Naive thymus-derived CD4-positive, alpha-beta T cell (primary cell): Measurements from ENCODE around the gene MRPL21. TPM values are rescaled to one million over a fixed set of nuclear protein-coding genes. Genes with fewer than 3 reads are reported as not detected.

Experiments
- ATAC-seq: fragments of 150-1000 bp; cut with Tn5 transposase; 2 replicates; pipeline ENCODE4 v1.10.0; 2021; ENCODE audit warnings: mild to moderate bottlenecking, moderate library complexity
- CTCF ChIA-PET: fragments of 350-600 bp; sonication (Branson Sonifier 250); formaldehyde crosslinking; loops from one replicate; lab custom pipeline; 2021; ENCODE audit warnings: antibody characterized with exemption; lab: Charles Lee
- POLR2A ChIA-PET: fragments of 350-600 bp; sonication (Branson Sonifier 250); formaldehyde crosslinking; loops from one replicate; lab custom pipeline; 2021; ENCODE audit warnings: antibody characterized with exemption, inconsistent platforms; lab: Charles Lee
- DNase-seq, 9 donors: peaks; one replicate each; pipeline versions ENCODE4 v3.0.0 to v3.0.0-alpha.2; 2020 to 2022; ENCODE audit warnings: mixed read lengths in 1 of 9
- H3K27ac ChIP-seq: one replicate; pipeline ENCODE4 v1.7.0; 2013; ENCODE audit warnings: mild to moderate bottlenecking, low read depth, low read length, moderate library complexity
- H3K27me3 ChIP-seq, 2 donors: one replicate each; pipeline ENCODE4 v1.7.0; 2013; ENCODE audit warnings: low read length in 2 of 2, mild to moderate bottlenecking in 2 of 2, moderate library complexity in 2 of 2; ENCODE audit not compliant: control insufficient read depth in 2 of 2, insufficient read depth in 2 of 2
- H3K36me3 ChIP-seq, 3 experiments: 1 replicate in 2 of 3; 2 replicates in 1 of 3; pipeline ENCODE4 v1.7.0; 2013; ENCODE audit warnings: low read length in 3 of 3, mild to moderate bottlenecking in 3 of 3, moderate library complexity in 1 of 3; ENCODE audit not compliant: insufficient read depth in 3 of 3, control insufficient read depth in 2 of 3
- H3K4me1 ChIP-seq, 2 donors: one replicate each; pipeline ENCODE4 v1.7.0; 2013; ENCODE audit warnings: low read length in 2 of 2, mild to moderate bottlenecking in 2 of 2, moderate library complexity in 1 of 2; ENCODE audit not compliant: control insufficient read depth in 2 of 2, insufficient read depth in 2 of 2
- H3K4me3 ChIP-seq: 2 replicates; pipeline ENCODE4 v1.7.0; 2013; ENCODE audit warnings: mild to moderate bottlenecking, low read length
- H3K9me3 ChIP-seq, 3 experiments: 1 replicate in 2 of 3; 2 replicates in 1 of 3; pipeline ENCODE4 v1.7.0; 2013; ENCODE audit warnings: low read length in 3 of 3; ENCODE audit not compliant: control insufficient read depth in 2 of 3
- H3K27ac Mint-ChIP-seq, 9 donors: one replicate each; pipeline ENCODE4 v1.8.0; 2020 to 2022; ENCODE audit warnings: mixed read lengths in 9 of 9, mild to moderate bottlenecking in 8 of 9, moderate library complexity in 5 of 9, inconsistent platforms in 2 of 9
- H3K27me3 Mint-ChIP-seq, 5 donors: one replicate each; pipeline ENCODE4 v1.8.0; 2021 to 2022; ENCODE audit warnings: mixed read lengths in 5 of 5, mild to moderate bottlenecking in 1 of 5
- H3K36me3 Mint-ChIP-seq, 5 donors: one replicate each; pipeline ENCODE4 v1.8.0; 2020 to 2022; ENCODE audit warnings: mixed read lengths in 5 of 5, mild to moderate bottlenecking in 3 of 5, inconsistent platforms in 1 of 5
- H3K4me1 Mint-ChIP-seq, 7 donors: one replicate each; pipeline ENCODE4 v1.8.0; 2020 to 2022; ENCODE audit warnings: mixed read lengths in 7 of 7, mild to moderate bottlenecking in 3 of 7, inconsistent platforms in 1 of 7
- H3K4me3 Mint-ChIP-seq, 10 donors: one replicate each; pipeline ENCODE4 v1.8.0; 2020 to 2022; ENCODE audit warnings: mild to moderate bottlenecking in 10 of 10, mixed read lengths in 10 of 10, moderate library complexity in 6 of 10, inconsistent platforms in 2 of 10
- H3K9me3 Mint-ChIP-seq, 11 donors: one replicate each; pipeline ENCODE4 v1.8.0; 2020 to 2022; ENCODE audit warnings: mixed read lengths in 11 of 11, mild to moderate bottlenecking in 4 of 11, inconsistent platforms in 1 of 11, moderate library complexity in 1 of 11
- intact Hi-C, 2 donors: fragments of 100-400 bp; cut with micrococcal nuclease; formaldehyde crosslinking; loops; one replicate each; pipeline ENCODE4 v1.15.1; 2023
- polyA plus RNA-seq, 2 donors: library from polyadenylated mRNA; unstranded; fragments of 300-500 nt; fragmentation: Illumina TruSeq; gene quantifications; one replicate each; pipeline ENCODE4 v1.2.3, GENCODE V29; 2021
- total RNA-seq, 6 experiments: library from RNA in 5 of 6; stranded (reverse) in 5 of 6; gene quantifications; 1 replicate in 5 of 6; 2 replicates in 1 of 6; pipeline ENCODE4 v1.2.3 and lab custom pipeline; 2021 to 2026

The MRPL21 gene
- total and polyA plus RNA-seq, 7 experiments from 2014 or later, result 29.6 to 133 (median 48.4) TPM

GRCh38 chr11:68927280-68928135 is 23.9 kb upstream of the MRPL21 start:
- Histone ChIP-seq H3K36me3 (peaks cover 7 to 94% (median 19%) of the 10 kb centered on the region in 3 experiments), H3K4me1 (no peaks in the 10 kb centered on the region), H3K4me3 (no peak overlapping the region), H3K9me3 (peaks cover 0 to 17% (median 0%) of the 10 kb centered on the region in 3 experiments), H3K27me3 (no peaks in the 10 kb centered on the region), H3K27ac (no peak overlapping the region)
- CTCF ChIA-PET, result interaction anchor here (0.7 kb wide), 1 partner anchor 160 kb away, joined by 4 read pairs; no protein-coding TSS in a partner anchor
- peak; percentile 72 for ATAC-seq
- Mint-ChIP-seq H3K4me1 (peaks cover 0 to 6% (median 0%) of the 10 kb centered on the region in 7 donors), H3K4me3 (no peak overlapping the region), H3K27ac (no peak overlapping the region), H3K9me3 (peaks cover 6 to 40% (median 20%) of the 10 kb centered on the region in 11 donors), H3K27me3 (no peaks in the 10 kb centered on the region), H3K36me3 (peaks cover 26 to 72% (median 59%) of the 10 kb centered on the region in 5 donors)
- intact Hi-C loops, result no loop called here
- POLR2A ChIA-PET, result no interaction called here
- no peak for DNase-seq

- intact Hi-C loops, result no loop called here
- Mint-ChIP-seq H3K9me3 (peaks cover 6 to 40% (median 20%) of the 10 kb centered on the region in 11 donors), H3K27me3 (no peaks in the 10 kb centered on the region), H3K4me1 (peaks cover 0 to 6% (median 0%) of the 10 kb centered on the region in 7 donors), H3K27ac (peak overlapping the region in 1 of 9 donors; percentile 22), H3K4me3 (no peak overlapping the region), H3K36me3 (peaks cover 26 to 86% (median 71%) of the 10 kb centered on the region in 5 donors)
- DNase-seq (peak in 1 of 9 donors; percentile 1), ATAC-seq (no peak)
- H3K4me3 ChIP-seq, result no peak overlapping the region
- no peaks in the 10 kb centered on the region for H3K27me3 ChIP-seq
- ChIA-PET POLR2A (no interaction called here), CTCF (no interaction called here)
- peaks cover 7 to 96% (median 19%) of the 10 kb centered on the region in 3 experiments for H3K36me3 ChIP-seq
- no peaks in the 10 kb centered on the region for H3K4me1 ChIP-seq
- peaks cover 0 to 17% (median 0%) of the 10 kb centered on the region in 3 experiments for H3K9me3 ChIP-seq
- no peak overlapping the region for H3K27ac ChIP-seq
Measured at GRCh38 chr11:68925611-68926010, 22.0 kb upstream of the MRPL21 start.

- H3K9me3 Mint-ChIP-seq, result peaks cover 6 to 40% (median 20%) of the 10 kb centered on the region in 11 donors
- POLR2A ChIA-PET, result no interaction called here
Measured at GRCh38 chr11:68924073-68924925, 20.7 kb upstream of the MRPL21 start.

DNA sequence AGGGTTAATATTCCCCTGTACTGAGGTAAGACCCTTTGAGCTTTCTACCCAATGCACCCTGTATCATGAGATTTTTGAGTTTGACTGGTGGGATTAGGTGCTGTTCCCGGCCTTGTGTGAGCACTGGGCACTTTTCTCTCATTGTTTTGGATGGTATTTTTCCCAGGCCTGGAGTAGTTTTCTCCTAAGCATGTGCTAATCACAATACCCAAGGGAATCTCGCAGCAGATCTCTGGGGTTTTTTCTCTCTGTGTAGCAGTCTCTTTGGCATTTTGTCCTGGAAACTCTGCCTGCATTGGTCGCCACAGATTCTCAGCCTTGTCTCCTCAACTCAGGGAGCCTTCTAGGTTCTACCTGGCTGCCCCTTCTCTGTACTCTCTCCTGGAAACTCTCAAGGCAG is 20.0 kb upstream of the MRPL21 start:
- Mint-ChIP-seq H3K9me3 (peaks cover 6 to 40% (median 20%) of the 10 kb centered on the region in 11 donors), H3K4me1 (peaks cover 0 to 6% (median 0%) of the 10 kb centered on the region in 7 donors), H3K36me3 (peaks cover 26 to 90% (median 77%) of the 10 kb centered on the region in 5 donors), H3K27me3 (no peaks in the 10 kb centered on the region), H3K4me3 (no peak overlapping the region), H3K27ac (no peak overlapping the region)
- no peaks in the 10 kb centered on the region for H3K27me3 ChIP-seq
- no peak overlapping the region for H3K4me3 ChIP-seq
- POLR2A ChIA-PET, result no interaction called here
- no peaks in the 10 kb centered on the region for H3K4me1 ChIP-seq
- ATAC-seq, result no peak
- CTCF ChIA-PET, result no interaction called here
- DNase-seq, result no peak
- H3K27ac ChIP-seq, result no peak overlapping the region
- H3K9me3 ChIP-seq, result peaks cover 0 to 17% (median 0%) of the 10 kb centered on the region in 3 experiments
- H3K36me3 ChIP-seq, result peaks cover 7 to 95% (median 26%) of the 10 kb centered on the region in 3 experiments
- intact Hi-C loops, result no loop called here

More at GRCh38 chr11:68924073-68924925, 20.7 kb upstream of the MRPL21 start:
- H3K9me3 ChIP-seq, result peaks cover 0 to 17% (median 0%) of the 10 kb centered on the region in 3 experiments
- H3K36me3 ChIP-seq, result peaks cover 7 to 95% (median 26%) of the 10 kb centered on the region in 3 experiments
- ATAC-seq (no peak), DNase-seq (no peak)
- H3K27me3 ChIP-seq, result no peaks in the 10 kb centered on the region
- CTCF ChIA-PET, result interaction anchor here (0.6 kb wide), 1 partner anchor 1358 kb away, joined by 5 read pairs; no protein-coding TSS in a partner anchor
- intact Hi-C loops, result no loop called here
- no peaks in the 10 kb centered on the region for H3K4me1 ChIP-seq
- peaks cover 24 to 88% (median 72%) of the 10 kb centered on the region in 5 donors for H3K36me3 Mint-ChIP-seq
- no peak overlapping the region for H3K27ac Mint-ChIP-seq
- H3K4me3 Mint-ChIP-seq, result no peak overlapping the region
- no peaks in the 10 kb centered on the region for H3K27me3 Mint-ChIP-seq
- H3K4me3 ChIP-seq, result no peak overlapping the region
- H3K27ac ChIP-seq, result no peak overlapping the region
- peaks cover 0 to 6% (median 0%) of the 10 kb centered on the region in 7 donors for H3K4me1 Mint-ChIP-seq

GRCh38 chr11:68916439-68916838 is 12.8 kb upstream of the MRPL21 start:
- Mint-ChIP-seq H3K9me3 (no peaks in the 10 kb centered on the region), H3K27ac (no peak overlapping the region), H3K4me3 (no peak overlapping the region), H3K27me3 (no peaks in the 10 kb centered on the region), H3K4me1 (peaks cover 0 to 3% (median 0%) of the 10 kb centered on the region in 7 donors), H3K36me3 (peaks cover 17 to 55% (median 30%) of the 10 kb centered on the region in 5 donors)
- no peak for ATAC-seq
- no peaks in the 10 kb centered on the region for H3K9me3 ChIP-seq
- POLR2A ChIA-PET, result no interaction called here
- H3K4me3 ChIP-seq, result no peak overlapping the region
- H3K27ac ChIP-seq, result no peak overlapping the region
- intact Hi-C loops, result no loop called here
- no peaks in the 10 kb centered on the region for H3K4me1 ChIP-seq
- peaks cover 6 to 83% (median 17%) of the 10 kb centered on the region in 3 experiments for H3K36me3 ChIP-seq
- no peak for DNase-seq
- no peaks in the 10 kb centered on the region for H3K27me3 ChIP-seq
- CTCF ChIA-PET, result no interaction called here

DNA sequence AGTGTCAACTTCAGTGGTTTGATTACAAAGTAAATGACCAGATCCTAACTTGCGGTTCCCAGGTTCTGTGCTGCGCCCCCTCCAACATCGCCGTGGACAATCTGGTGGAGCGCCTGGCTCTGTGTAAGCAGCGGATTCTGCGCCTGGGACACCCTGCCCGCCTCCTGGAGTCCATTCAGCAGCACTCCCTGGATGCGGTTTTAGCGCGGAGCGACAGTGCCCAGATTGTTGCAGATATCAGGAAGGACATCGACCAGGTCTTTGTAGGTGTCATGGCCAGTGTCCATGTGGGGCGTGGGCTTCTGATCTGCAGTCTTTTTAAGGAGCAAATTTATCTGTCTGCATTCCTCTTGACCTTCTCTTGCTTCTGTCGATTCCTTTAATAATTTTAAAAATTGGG is 11.1 kb upstream of the MRPL21 start:
- Mint-ChIP-seq H3K9me3 (no peaks in the 10 kb centered on the region), H3K36me3 (peaks cover 15 to 45% (median 30%) of the 10 kb centered on the region in 5 donors), H3K27me3 (no peaks in the 10 kb centered on the region), H3K27ac (no peak overlapping the region), H3K4me1 (peaks cover 0 to 3% (median 0%) of the 10 kb centered on the region in 7 donors), H3K4me3 (no peak overlapping the region)
- ATAC-seq (no peak), DNase-seq (no peak)
- ChIA-PET CTCF (no interaction called here), POLR2A (no interaction called here)
- H3K36me3 ChIP-seq, result peaks cover 0 to 85% (median 19%) of the 10 kb centered on the region in 3 experiments
- H3K9me3 ChIP-seq, result no peaks in the 10 kb centered on the region
- intact Hi-C loops, result no loop called here
- H3K4me1 ChIP-seq, result no peaks in the 10 kb centered on the region
- H3K27me3 ChIP-seq, result no peaks in the 10 kb centered on the region
- no peak overlapping the region for H3K27ac ChIP-seq
- H3K4me3 ChIP-seq, result no peak overlapping the region
